CD4-positive, alpha-beta T cell treated with Interleukin-21 for 1 hour (primary cell): ENCODE measurements around the gene SCN8A.
"Not testable (repeated sequence)": the region's sequence is repeated elsewhere in the genome, so short reads cannot be mapped to it uniquely, and the experiment has no call there.

Experiments used
- DNase-seq: peaks from one replicate; pipeline ENCODE4 v3.0.0-alpha.2; 2020

The SCN8A gene

GRCh38 chr12:51818566-51819300 lies 227.7 kb downstream of the SCN8A start:
- DNase-seq = no peak

GRCh38 chr12:51819736-51820525 lies 228.9 kb downstream of the SCN8A start:
- no peak for DNase-seq

- DNase-seq = peak; percentile 83
Measured at GRCh38 chr12:51820526-51821439, 229.8 kb downstream of the SCN8A start.

GRCh38 chr12:51821440-51822260 lies 230.6 kb downstream of the SCN8A start:
- DNase-seq = no peak

GRCh38 chr12:51822261-51822616 lies 231.2 kb downstream of the SCN8A start:
- no peak for DNase-seq

GRCh38 chr12:51822956-51823355 lies 231.9 kb downstream of the SCN8A start:
- no peak for DNase-seq

DNA sequence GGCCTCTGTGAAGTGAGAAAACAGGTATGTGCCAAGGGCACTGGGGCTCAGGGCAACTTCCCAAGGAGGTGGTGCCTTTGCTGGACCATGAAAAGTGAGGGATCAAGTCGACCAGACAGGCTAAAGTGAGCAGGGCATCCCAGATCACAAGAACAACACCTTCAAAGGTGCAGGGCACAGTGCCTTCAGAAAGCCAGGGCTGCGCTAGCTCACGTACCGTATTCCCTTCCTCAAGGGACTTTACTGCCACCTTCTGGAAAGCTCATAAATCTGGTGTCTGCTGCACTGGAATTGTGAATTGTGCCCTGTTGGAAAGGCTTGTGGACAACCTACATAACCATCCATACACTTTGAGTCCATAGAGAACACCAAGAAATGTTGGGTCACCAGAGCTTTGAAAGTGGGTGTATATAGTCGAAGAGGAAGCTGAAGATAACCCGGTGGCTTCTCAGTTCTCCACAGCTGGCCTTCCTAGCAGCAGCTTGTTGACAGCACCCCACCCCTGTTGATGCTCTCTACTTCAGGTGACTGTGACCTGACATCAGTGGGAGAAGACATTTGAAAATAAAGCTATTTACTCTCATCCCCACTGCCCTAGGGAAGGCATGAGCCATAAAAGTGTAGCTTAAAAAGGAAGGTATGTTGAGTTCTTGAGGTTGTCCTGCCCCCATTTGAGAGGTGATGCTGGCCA lies 233.0 kb downstream of the SCN8A start:
- peak; percentile 52 for DNase-seq

- DNase-seq = no peak
Measured at GRCh38 chr12:51825216-51825615, 234.2 kb downstream of the SCN8A start.

DNA sequence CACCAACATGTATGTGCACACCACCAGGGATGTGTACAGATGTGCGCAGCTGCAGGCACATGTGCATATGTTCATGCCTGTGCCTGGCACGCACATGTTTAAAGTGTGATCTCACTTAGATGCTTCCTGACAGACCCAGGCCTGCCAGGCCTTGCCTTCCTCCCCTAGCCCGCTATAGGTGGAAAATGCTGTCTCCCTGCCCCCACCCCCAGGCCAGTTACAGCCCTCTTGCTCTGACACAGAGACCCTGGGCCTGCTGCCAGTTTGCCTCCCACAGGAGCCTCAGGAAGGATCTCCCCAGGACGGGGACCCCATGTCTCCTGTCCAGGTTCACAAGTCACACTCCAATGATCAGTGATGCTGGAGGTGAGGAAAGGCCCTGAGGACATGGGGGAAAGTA lies 235.8 kb downstream of the SCN8A start:
- no peak for DNase-seq

- DNase-seq = no peak
Measured at GRCh38 chr12:51827925-51828818, 237.1 kb downstream of the SCN8A start.

DNA sequence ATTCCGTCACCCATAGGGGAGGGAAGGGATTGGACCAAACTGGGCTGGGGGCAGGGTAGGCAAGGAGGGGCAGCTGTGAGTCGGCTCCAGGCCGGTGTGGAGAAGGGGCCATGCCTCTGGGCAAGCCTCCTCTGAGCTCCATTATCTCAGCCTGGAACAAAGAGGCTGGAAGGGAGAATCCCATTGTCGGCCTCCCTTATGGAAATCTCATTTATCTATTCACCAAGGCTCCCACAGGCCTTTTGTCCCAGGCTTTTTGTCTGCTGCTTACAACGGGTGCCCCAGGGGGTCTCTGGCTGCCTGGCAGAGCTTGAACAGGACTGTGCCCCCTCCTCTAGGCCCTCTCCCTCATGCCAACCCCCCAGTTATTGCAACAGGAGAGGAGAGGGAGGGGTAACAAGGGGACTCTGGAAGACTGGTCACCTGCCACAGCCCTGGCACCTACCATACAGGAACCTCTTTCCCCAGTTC lies 238.0 kb downstream of the SCN8A start:
- no peak for DNase-seq

DNA sequence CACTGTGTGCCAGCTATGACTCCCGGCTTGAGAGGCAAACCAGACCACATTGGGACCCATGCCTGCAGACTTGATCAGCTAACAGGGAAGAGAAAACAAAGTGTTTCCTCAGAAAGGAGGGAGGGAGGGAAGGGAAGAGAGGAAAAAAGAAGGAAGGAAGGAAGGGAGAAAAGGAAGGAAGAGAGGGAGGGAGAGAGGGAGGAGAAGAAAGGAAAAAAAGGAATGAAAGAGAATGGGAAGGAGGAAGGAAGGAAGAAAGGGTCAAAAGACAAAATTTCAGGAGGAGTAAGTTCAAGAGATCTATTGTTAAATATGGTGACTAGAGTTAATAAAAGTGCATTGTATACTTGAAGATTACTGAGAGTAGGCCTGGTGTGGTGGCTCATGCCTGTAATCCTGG lies 238.6 kb downstream of the SCN8A start:
- no peak for DNase-seq

DNA sequence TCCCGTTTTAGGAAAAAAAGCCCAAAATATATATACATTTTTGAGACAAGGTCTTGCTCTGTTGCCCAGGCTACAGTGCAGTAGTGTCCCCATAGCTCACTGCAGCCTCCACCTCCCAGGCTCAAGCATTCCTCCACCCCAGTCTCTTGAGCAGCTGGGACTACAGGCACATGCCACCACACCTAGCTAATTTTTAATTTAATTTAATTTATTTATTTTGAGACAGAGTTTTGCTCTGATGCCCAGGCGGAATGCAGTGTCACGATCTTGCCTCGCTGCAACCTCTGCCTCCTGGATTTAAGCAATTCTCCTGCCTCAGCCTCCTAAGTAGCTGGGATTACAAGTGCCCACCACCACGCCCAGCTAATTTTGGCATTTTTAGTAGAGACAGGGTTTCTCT lies 240.8 kb downstream of the SCN8A start:
- not testable (repeated sequence) for DNase-seq

- no peak for DNase-seq
Measured at GRCh38 chr12:51832354-51833107, 241.5 kb downstream of the SCN8A start.

DNA sequence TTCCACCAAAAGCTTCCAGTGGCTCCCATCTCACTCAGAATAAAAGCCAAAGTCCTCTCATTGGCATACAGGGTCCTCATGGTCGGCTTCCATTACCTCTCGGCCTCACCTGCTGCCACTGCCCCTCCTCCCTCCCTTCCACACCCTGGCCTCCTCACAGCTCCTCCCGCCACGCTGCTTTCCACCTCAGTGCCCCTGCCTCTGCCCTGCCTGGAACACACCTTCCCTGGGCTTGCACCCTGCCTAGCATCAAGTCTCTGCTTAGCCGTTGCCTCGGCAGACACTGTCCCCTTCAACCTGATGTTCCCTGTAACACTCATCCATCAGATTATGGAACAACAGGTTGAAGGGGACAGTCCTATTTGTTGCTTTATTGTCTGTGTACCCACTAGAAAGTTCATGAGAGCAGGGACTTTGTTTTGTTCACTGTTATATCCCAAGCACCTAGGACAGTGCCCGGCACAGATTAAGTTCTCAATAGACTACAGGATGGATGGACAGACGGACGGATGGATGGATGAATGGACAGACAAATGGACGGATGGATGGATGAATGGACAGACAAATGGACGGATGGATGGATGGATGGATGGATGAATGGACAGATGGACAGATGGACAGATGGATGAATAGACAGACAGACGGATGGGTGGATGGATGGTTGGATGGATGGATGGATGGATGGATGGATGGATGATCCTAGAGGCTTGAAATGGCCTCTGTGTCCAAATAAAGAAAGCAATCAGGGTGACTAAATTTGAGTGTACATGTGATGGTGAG lies 242.6 kb downstream of the SCN8A start:
- DNase-seq = no peak

DNA sequence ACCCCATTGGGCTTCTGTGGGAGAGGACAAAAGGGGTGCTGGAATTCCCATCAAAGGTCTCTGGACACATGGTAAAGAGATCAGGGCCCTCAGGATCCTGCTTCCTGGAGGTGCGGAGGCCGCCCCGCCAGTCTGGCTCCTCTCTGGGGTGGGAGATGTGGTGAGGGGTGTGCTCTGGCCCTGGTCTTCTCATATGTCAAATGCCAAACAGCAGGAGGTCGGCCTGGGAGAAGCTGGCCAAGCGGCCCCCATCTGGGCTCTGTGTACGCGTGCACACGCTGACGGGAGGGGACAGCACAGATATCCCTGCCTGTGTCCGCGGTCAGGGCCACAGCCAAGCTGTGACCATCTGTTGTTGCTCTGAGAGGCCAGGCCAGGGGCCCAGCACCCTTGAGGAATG lies 243.4 kb downstream of the SCN8A start:
- DNase-seq = no peak

DNA sequence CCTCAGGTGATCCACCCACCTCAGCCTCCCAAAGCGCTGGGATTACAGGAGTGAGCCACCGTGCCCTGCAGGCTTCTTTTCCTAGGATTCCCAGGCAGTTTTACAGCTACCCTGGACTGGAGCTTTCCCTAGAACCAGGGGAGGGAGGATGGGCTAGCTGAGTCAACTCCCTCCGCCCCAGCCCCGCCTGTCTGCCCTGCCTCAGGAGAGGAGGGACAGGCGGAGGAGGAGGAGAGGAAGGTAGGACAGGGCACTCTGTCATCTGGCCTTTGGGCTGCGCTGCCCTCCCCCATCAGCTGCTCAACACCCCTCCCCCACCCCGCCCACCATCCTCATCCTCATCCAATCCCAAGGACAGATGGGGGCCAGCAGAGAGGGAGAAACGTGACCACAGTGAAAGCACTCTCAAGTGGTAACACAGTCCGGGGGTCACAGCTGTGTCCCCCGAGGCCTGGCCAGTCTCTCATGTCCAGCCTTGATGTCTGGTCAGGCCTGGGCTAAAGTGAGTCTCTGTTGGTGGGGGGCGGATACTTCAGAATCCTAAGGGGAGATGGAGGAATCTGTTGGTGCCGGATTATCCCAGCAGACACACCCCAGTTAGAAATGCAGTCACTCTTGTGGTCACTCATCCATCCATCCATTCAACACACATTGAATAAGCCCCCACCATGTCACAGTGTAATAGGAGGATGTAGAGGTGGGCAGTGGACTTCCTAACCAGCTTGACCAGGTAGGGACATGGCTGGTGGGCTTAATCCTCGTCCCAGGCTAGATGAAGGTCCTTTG lies 245.2 kb downstream of the SCN8A start:
- DNase-seq = no peak

- DNase-seq = no peak
Measured at GRCh38 chr12:51836827-51837173, 245.8 kb downstream of the SCN8A start.
